ENCODE measurements around the gene MIP. TPM values are rescaled to one million over a fixed set of nuclear protein-coding genes. Genes with fewer than 3 reads are reported as not detected.

The MIP gene
- total and polyA plus RNA-seq, 2 donors (not counting 3 experiments of a cell fraction or from before 2014, with no cell fraction given), result 0.18 TPM; not detected in 1

- BruUV-seq (replicated peaks), result no TSS peak
- H3K4me2 ChIP-seq (ENCODE audit: insufficient read depth, low read length), result no peak overlapping the region
- POLR2A ChIA-PET, result interaction anchor here (0.5 kb wide), 1 partner anchor 127 kb away, joined by 4 read pairs; no protein-coding TSS in a partner anchor
- H3K27me3 ChIP-seq (ENCODE audit: control insufficient read depth in 2 of 2, insufficient read depth in 2 of 2, low read length in 2 of 2), result no peaks in the 10 kb centered on the region
- no peaks in the 10 kb centered on the region for H3K4me1 ChIP-seq (ENCODE audit: control insufficient read depth, extremely low read depth, insufficient read depth, low read length)
- no peak overlapping the region for H3K4me3 ChIP-seq (replicated peaks in 1 of 3; ENCODE audit: insufficient read depth in 1 of 3, low read depth in 1 of 3, low read length in 3 of 3)
- no peak overlapping the region for H3K9ac ChIP-seq (replicated peaks; ENCODE audit: extremely low read depth, insufficient read depth, low read length)
- H3K36me3 ChIP-seq (ENCODE audit: control insufficient read depth in 2 of 2, extremely low read depth in 1 of 2, insufficient read depth in 2 of 2, low read length in 2 of 2), result peaks cover 3 to 6% of the 10 kb centered on the region in 2 experiments
- no peaks in the 10 kb centered on the region for H3K79me2 ChIP-seq (ENCODE audit: control insufficient read depth, insufficient read depth, low read length)
- H3K9me1 ChIP-seq (replicated peaks; ENCODE audit: control insufficient read depth, extremely low read depth, insufficient read depth, low read length), result no peaks in the 10 kb centered on the region
- H4K20me1 ChIP-seq (replicated peaks; ENCODE audit: control insufficient read depth, extremely low read depth, insufficient read depth, low read length), result no peaks in the 10 kb centered on the region
- no peak overlapping the region for H2AFZ ChIP-seq (ENCODE audit: low read depth, low read length)
- DNase-seq (ENCODE audit: low read depth, low spot score) (no peak), FAIRE-seq (no peak)
- H3K27ac ChIP-seq (ENCODE audit: insufficient read depth, low read depth, low read length), result no peak overlapping the region
- no peak for TF ChIP-seq POLR2AphosphoS5 (IDR thresholded peaks at IDR 0.05; ENCODE audit: insufficient read depth, low read depth, low read length)
- no peak for TF ChIP-seq CTCF (IDR thresholded peaks at IDR 0.05; ENCODE audit: extremely low read depth in 1 of 2, insufficient read depth in 1 of 2, low read depth in 1 of 2, low read length in 2 of 2)
- no peak for TF ChIP-seq FOS (IDR thresholded peaks at IDR 0.05; ENCODE audit: borderline replicate concordance, insufficient read depth, low read length)
- no peak for TF ChIP-seq POLR2A (IDR thresholded peaks at IDR 0.05; ENCODE audit: low read depth, low read length)
- no peak for TF ChIP-seq GATA2 (IDR thresholded peaks at IDR 0.05; ENCODE audit: insufficient read depth, insufficient read length, low read depth, low read length)
- TF ChIP-seq EZH2 (IDR thresholded peaks at IDR 0.05; ENCODE audit: borderline replicate concordance, low read depth, low read length, severe bottlenecking), result no peak
- TF ChIP-seq MYC (IDR thresholded peaks at IDR 0.05; ENCODE audit: low read depth, low read length), result no peak
- no peak for TF ChIP-seq MAX (IDR thresholded peaks at IDR 0.05; ENCODE audit: insufficient read depth, insufficient read length)
- TF ChIP-seq JUN (IDR thresholded peaks at IDR 0.05; ENCODE audit: borderline replicate concordance, insufficient read depth, insufficient read length, low read depth), result no peak
- dilution Hi-C loops (cut with MboI; ENCODE audit: extremely low pct_ligation_motif_present, low sequenced_read_pairs) (no loop called here), intact Hi-C loops (cut with micrococcal nuclease) (no loop called here)
- H3K9me3 ChIP-seq (replicated peaks; ENCODE audit: control insufficient read depth, insufficient read depth, low read length), result no peaks in the 10 kb centered on the region
- CTCF ChIA-PET, result no interaction called here
These were observed 40.1 kb downstream of the MIP start for GRCh38 chr12:56414401-56414800.
